ENCODE results near the gene ALKBH3. TPM values are rescaled to one million over a fixed set of nuclear protein-coding genes. Genes with fewer than 3 reads are reported as not detected.

ALKBH3 gene
- total RNA-seq, 4 donors from 2014 or later: 17.4 to 38.2 (median 24.6) TPM

DNA sequence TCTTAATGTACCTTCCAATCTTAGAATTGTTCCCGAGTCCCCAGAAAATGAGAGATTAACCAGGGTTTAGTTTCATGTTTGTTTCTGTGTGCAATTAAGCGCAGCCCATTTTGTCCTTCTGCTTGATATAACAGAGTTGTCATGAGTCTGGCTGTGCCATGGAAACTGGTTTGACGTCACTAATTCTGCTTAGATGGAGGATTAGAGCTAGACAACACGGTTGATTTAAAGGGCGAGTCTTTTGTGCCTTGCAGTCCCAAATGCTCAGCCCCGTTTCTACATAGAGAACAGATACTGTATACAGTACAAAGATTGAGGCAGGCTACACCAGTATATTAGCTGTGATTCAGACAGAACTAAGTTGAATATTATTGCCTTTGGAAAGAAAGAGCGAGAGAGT, 45.5 kb upstream of the ALKBH3 start:
- intact Hi-C loops (cut with DNase I): no loop called here
- Histone ChIP-seq H3K9me3 (no peaks in the 10 kb centered on the region), H3K4me1 (peaks cover 14 to 74% (median 56%) of the 10 kb centered on the region in 4 donors), H3K27me3 (no peaks in the 10 kb centered on the region), H3K27ac (replicated peaks in 1 of 4) (peak overlapping the region; percentile 40 to 63 (median 51)), H3K4me3 (no peak overlapping the region), H3K36me3 (peaks cover 0 to 5% (median 2%) of the 10 kb centered on the region in 4 donors)
- WGBS: 43% methylated on average over 7 of the region's 7 CpGs
- DNase-seq (ENCODE audit: extremely low spot score): no peak
- peak in 1 of 2 donors; percentile 44 for TF ChIP-seq POLR2AphosphoS5 (IDR thresholded peaks at IDR 0.05)
- TF ChIP-seq, protein P1, sequence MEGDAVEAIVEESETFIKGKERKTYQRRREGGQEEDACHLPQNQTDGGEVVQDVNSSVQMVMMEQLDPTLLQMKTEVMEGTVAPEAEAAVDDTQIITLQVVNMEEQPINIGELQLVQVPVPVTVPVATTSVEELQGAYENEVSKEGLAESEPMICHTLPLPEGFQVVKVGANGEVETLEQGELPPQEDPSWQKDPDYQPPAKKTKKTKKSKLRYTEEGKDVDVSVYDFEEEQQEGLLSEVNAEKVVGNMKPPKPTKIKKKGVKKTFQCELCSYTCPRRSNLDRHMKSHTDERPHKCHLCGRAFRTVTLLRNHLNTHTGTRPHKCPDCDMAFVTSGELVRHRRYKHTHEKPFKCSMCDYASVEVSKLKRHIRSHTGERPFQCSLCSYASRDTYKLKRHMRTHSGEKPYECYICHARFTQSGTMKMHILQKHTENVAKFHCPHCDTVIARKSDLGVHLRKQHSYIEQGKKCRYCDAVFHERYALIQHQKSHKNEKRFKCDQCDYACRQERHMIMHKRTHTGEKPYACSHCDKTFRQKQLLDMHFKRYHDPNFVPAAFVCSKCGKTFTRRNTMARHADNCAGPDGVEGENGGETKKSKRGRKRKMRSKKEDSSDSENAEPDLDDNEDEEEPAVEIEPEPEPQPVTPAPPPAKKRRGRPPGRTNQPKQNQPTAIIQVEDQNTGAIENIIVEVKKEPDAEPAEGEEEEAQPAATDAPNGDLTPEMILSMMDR (IDR thresholded peaks at IDR 0.05): no peak
- TF ChIP-seq EP300 (IDR thresholded peaks at IDR 0.05): no peak

- Histone ChIP-seq H3K27ac (replicated peaks in 1 of 4) (no peak overlapping the region), H3K4me3 (no peak overlapping the region), H3K4me1 (peaks cover 14 to 62% (median 50%) of the 10 kb centered on the region in 4 donors), H3K27me3 (no peaks in the 10 kb centered on the region), H3K36me3 (peaks cover 0 to 13% (median 5%) of the 10 kb centered on the region in 4 donors), H3K9me3 (no peaks in the 10 kb centered on the region)
- whole genome bisulfite sequencing: 54% methylated on average over 4 of the region's 4 CpGs
- TF ChIP-seq POLR2AphosphoS5 (IDR thresholded peaks at IDR 0.05): no peak
- TF ChIP-seq, protein P1 (IDR thresholded peaks at IDR 0.05): no peak
- intact Hi-C loops (cut with DNase I): no loop called here
- no peak for DNase-seq (ENCODE audit: extremely low spot score)
Observed at GRCh38 chr11:43837879-43838278, 42.8 kb upstream of the ALKBH3 start.

DNA sequence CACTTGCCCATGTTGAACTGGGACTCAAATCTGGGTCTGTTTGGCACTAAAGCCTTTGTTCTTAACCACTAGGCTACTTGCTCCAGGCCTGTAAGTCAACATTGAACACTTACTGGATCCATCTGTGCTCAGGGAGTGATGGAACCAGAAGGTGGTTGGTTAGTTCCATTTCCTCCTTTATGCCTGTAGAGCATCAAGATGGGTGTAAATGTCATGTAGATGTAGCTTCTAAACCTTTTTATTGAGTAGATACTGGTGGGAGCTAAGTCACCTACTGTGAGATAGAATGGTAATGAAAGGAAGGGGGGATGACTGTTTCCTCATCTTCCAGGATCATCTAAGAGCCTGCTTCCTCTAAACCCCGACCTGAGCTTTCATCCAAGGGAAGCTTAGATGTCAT, 38.6 kb upstream of the ALKBH3 start:
- H3K9me3 ChIP-seq: no peaks in the 10 kb centered on the region
- peaks cover 5 to 28% (median 20%) of the 10 kb centered on the region in 4 donors for H3K4me1 ChIP-seq
- TF ChIP-seq POLR2A (IDR thresholded peaks at IDR 0.05; ENCODE audit: low read depth): no peak
- no peak for TF ChIP-seq EP300 (IDR thresholded peaks at IDR 0.05)
- TF ChIP-seq, protein P1 (IDR thresholded peaks at IDR 0.05): no peak
- no peak for TF ChIP-seq POLR2AphosphoS5 (IDR thresholded peaks at IDR 0.05)
- DNase-seq (ENCODE audit: extremely low spot score): no peak
- intact Hi-C loops (cut with DNase I): no loop called here
- 90% methylated on average over 1 of the region's 1 CpG for WGBS
- H3K36me3 ChIP-seq: peaks cover 0 to 20% (median 5%) of the 10 kb centered on the region in 4 donors
- H3K27ac ChIP-seq (replicated peaks in 1 of 4): no peak overlapping the region
- H3K27me3 ChIP-seq: no peaks in the 10 kb centered on the region
- no peak overlapping the region for H3K4me3 ChIP-seq

- intact Hi-C loops (cut with DNase I): no loop called here
- no peak for DNase-seq (ENCODE audit: extremely low spot score)
- peaks cover 0 to 10% (median 3%) of the 10 kb centered on the region in 4 donors for H3K36me3 ChIP-seq
- H3K27me3 ChIP-seq: no peaks in the 10 kb centered on the region
- TF ChIP-seq EP300 (IDR thresholded peaks at IDR 0.05) (no peak), POLR2A (IDR thresholded peaks at IDR 0.05; ENCODE audit: low read depth) (no peak), POLR2AphosphoS5 (IDR thresholded peaks at IDR 0.05) (no peak)
- TF ChIP-seq, protein P1 (IDR thresholded peaks at IDR 0.05): no peak
- H3K4me3 ChIP-seq: no peak overlapping the region
- H3K27ac ChIP-seq (replicated peaks in 1 of 4): no peak overlapping the region
- WGBS: 98% methylated on average over 3 of the region's 3 CpGs
- H3K4me1 ChIP-seq: no peaks in the 10 kb centered on the region
- no peaks in the 10 kb centered on the region for H3K9me3 ChIP-seq
Observed at GRCh38 chr11:43845816-43846215, 34.8 kb upstream of the ALKBH3 start.

DNA sequence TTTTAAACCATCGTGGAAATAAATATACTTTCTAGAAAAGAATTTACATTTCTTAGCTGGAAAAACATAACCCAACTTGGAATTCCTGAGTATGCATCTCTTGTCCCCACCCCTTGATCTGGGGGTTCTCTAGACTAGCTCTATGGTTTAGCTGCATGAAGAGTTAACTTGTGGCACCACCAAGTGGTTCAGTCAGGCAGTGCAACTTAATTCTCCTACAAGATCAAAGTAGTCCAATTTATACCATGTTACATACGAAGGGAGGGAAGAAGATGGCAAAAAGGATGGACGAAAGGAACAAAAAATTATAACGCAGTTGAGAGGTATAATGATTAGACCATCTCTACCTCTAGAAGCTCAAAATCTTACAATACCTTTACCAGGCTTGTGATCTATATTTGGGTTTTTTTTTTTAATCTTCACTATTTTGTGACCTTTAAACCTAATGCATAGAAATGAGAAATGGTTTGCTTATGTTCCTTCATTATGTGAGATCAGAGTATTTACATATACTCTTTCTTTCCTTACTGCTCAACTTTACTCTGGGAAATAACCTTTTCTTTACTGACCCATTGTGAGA, 28.5 kb upstream of the ALKBH3 start:
- TF ChIP-seq EP300 (IDR thresholded peaks at IDR 0.05): no peak
- TF ChIP-seq, protein P1 (IDR thresholded peaks at IDR 0.05): peak; percentile 78 to 87 (median 82)
- Histone ChIP-seq H3K4me3 (no peak overlapping the region), H3K4me1 (no peaks in the 10 kb centered on the region), H3K27ac (replicated peaks in 1 of 4) (no peak overlapping the region), H3K36me3 (peaks cover 0 to 24% (median 16%) of the 10 kb centered on the region in 4 donors), H3K9me3 (no peaks in the 10 kb centered on the region), H3K27me3 (no peaks in the 10 kb centered on the region)
- no peak for DNase-seq (ENCODE audit: extremely low spot score)
- 18% methylated on average over 4 of the region's 4 CpGs for WGBS
- intact Hi-C loops (cut with DNase I): no loop called here

Data from esophagus muscularis mucosa (tissue), 4 donors.